WTC11 (cell line): Measurements from ENCODE around the gene KITLG. TPM values are rescaled to one million over a fixed set of nuclear protein-coding genes. Genes with fewer than 3 reads are reported as not detected.
"Not testable (repeated sequence)": the region's sequence is repeated elsewhere in the genome, so short reads cannot be mapped to it uniquely, and the experiment has no call there.

ENCODE experiments used
- ATAC-seq: fragments of 200-7000 bp; cut with Tn5 transposase; 2 replicates; pipeline ENCODE4 v1.10.0; 2021; ENCODE audit warnings: mild to moderate bottlenecking, moderate library complexity
- CTCF ChIA-PET: fragments of 300-600 bp; sonication (Branson Sonifier 250); formaldehyde crosslinking; loops from one replicate; lab custom pipeline; 2021; ENCODE audit warnings: antibody characterized with exemption; lab: Charles Lee
- POLR2A ChIA-PET: fragments of 350-600 bp; sonication (Branson Sonifier 250); formaldehyde crosslinking; loops from one replicate; lab custom pipeline; 2021; ENCODE audit warnings: antibody characterized with exemption; lab: Charles Lee
- DNase-seq: peaks from one replicate; pipeline ENCODE4 v3.0.0; 2021; ENCODE audit warnings: low spot score
- H3K27ac Mint-ChIP-seq: 2 replicates; pipeline ENCODE4 v1.8.0; 2021; ENCODE audit warnings: mixed read lengths
- H3K27me3 Mint-ChIP-seq: 2 replicates; pipeline ENCODE4 v1.8.0; 2021; ENCODE audit warnings: low read depth, mild to moderate bottlenecking, moderate library complexity, mixed read lengths
- H3K36me3 Mint-ChIP-seq: 2 replicates; pipeline ENCODE4 v1.8.0; 2021; ENCODE audit warnings: mixed read lengths
- H3K4me1 Mint-ChIP-seq: 2 replicates; pipeline ENCODE4 v1.8.0; 2022; ENCODE audit warnings: mixed read lengths
- H3K4me3 Mint-ChIP-seq: 2 replicates; pipeline ENCODE4 v1.8.0; 2021; ENCODE audit warnings: mild to moderate bottlenecking, moderate library complexity, mixed read lengths
- H3K9me3 Mint-ChIP-seq: 2 replicates; pipeline ENCODE4 v1.8.0; 2021; ENCODE audit warnings: mixed read lengths
- CREM ChIP-seq: sonication (generic); formaldehyde crosslinking; IDR thresholded peaks from 2 replicates; pipeline ENCODE4 v1.8.1; 2022; ENCODE audit warnings: mild to moderate bottlenecking, missing genetic modification reagents, moderate library complexity
- FOXK1 ChIP-seq: sonication (generic); formaldehyde crosslinking; IDR thresholded peaks from 2 replicates; pipeline ENCODE4 v1.8.0; 2022; ENCODE audit warnings: mild to moderate bottlenecking, moderate library complexity, missing genetic modification reagents
- FOXP1 ChIP-seq: sonication (generic); formaldehyde crosslinking; IDR thresholded peaks from 2 replicates; pipeline ENCODE4 v1.8.0; 2022; ENCODE audit warnings: missing genetic modification reagents, mild to moderate bottlenecking, moderate library complexity, borderline replicate concordance
- GRHL2 ChIP-seq: fragments of 250-450 bp; sonication (Bioruptor Pico); IDR thresholded peaks from 2 replicates; pipeline ENCODE4 v1.8.0; 2022; ENCODE audit warnings: mild to moderate bottlenecking, moderate library complexity; ENCODE audit not compliant: insufficient replicate concordance, severe bottlenecking
- HMGA2 ChIP-seq: fragments of 250-450 bp; sonication (Bioruptor Pico); IDR thresholded peaks from 2 replicates; pipeline ENCODE4 v1.4.0; 2021; ENCODE audit warnings: mild to moderate bottlenecking, moderate library complexity
- NFATC4 ChIP-seq: fragments of 250-450 bp; sonication (Bioruptor Pico); IDR thresholded peaks from 2 replicates; pipeline ENCODE4 v1.9.0; 2021; ENCODE audit warnings: mild to moderate bottlenecking
- NFYB ChIP-seq: sonication (generic); formaldehyde crosslinking; conservative IDR thresholded peaks from 2 replicates; pipeline ENCODE4 v1.8.0; 2022; ENCODE audit warnings: low read depth, missing genetic modification reagents
- RORB ChIP-seq: fragments of 250-450 bp; sonication (Bioruptor Pico); IDR thresholded peaks from 2 replicates; pipeline ENCODE4 v1.9.0; 2021; ENCODE audit warnings: mild to moderate bottlenecking
- SMAD4 ChIP-seq: sonication (generic); formaldehyde crosslinking; IDR thresholded peaks from 2 replicates; pipeline ENCODE4 v1.8.0; 2022; ENCODE audit warnings: mild to moderate bottlenecking, missing genetic modification reagents
- ZNF396 ChIP-seq: fragments of 250-450 bp; sonication (Bioruptor Pico); IDR thresholded peaks from 2 replicates; pipeline ENCODE4 v1.8.0; 2021; ENCODE audit warnings: mild to moderate bottlenecking, moderate library complexity, borderline replicate concordance
- total RNA-seq: library from RNA; stranded (reverse); gene quantifications from 3 replicates; pipeline ENCODE4 v1.2.3, GENCODE V29; 2021
- TF ChIP-seq, protein P1 (sequence below): sonication (generic); formaldehyde crosslinking; IDR thresholded peaks from 2 replicates; pipeline ENCODE4 v1.8.1; 2023; ENCODE audit warnings: mild to moderate bottlenecking, missing genetic modification reagents
- TF ChIP-seq, protein P2 (sequence below): fragments of 250-450 bp; sonication (Bioruptor Pico); IDR thresholded peaks from 2 replicates; pipeline ENCODE4 v1.8.0; 2021; ENCODE audit warnings: mild to moderate bottlenecking
- TF ChIP-seq, protein P3 (sequence below): sonication (generic); formaldehyde crosslinking; IDR thresholded peaks from 2 replicates; pipeline ENCODE4 v1.8.1; 2022; ENCODE audit warnings: low read depth, mild to moderate bottlenecking, moderate library complexity, missing genetic modification reagents, borderline replicate concordance
- TF ChIP-seq, protein P4 (sequence below): sonication (generic); formaldehyde crosslinking; IDR thresholded peaks from 2 replicates; pipeline ENCODE4 v1.8.0; 2022; ENCODE audit warnings: mild to moderate bottlenecking, missing genetic modification reagents
- TF ChIP-seq, protein P5 (sequence below): sonication (generic); formaldehyde crosslinking; IDR thresholded peaks from 2 replicates; pipeline ENCODE4 v1.8.1; 2022; ENCODE audit warnings: mild to moderate bottlenecking, missing genetic modification reagents, moderate library complexity, borderline replicate concordance
- TF ChIP-seq, protein P6 (sequence below): fragments of 250-450 bp; sonication (Bioruptor Pico); IDR thresholded peaks from 2 replicates; pipeline ENCODE4 v2.1.2; 2022; ENCODE audit warnings: mild to moderate bottlenecking, moderate library complexity
- TF ChIP-seq, protein P7 (sequence below): fragments of 250-450 bp; sonication (Bioruptor Pico); IDR thresholded peaks from 2 replicates; pipeline ENCODE4 v1.9.0; 2021; ENCODE audit warnings: mild to moderate bottlenecking

Gene KITLG
- total RNA-seq, 1 experiment from 2014 or later = 12.5 TPM

DNA sequence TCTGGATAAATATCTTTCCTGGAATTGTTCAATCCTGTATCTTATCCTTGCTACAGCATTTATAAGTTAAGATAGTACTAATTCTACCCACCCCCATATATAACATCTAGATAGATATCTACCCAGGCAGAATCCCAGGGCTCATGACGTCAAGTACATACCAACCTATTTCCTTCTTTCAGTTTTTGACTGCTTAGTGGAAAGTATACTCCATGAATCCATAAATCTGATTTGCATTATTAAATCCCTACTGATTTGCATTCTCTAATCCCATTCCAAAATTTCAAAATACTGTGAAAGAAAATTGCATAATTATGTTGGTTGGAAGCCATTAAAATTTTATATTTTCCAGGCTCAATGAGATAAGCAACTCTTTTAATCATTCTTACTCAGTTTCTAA is 111.7 kb downstream of the KITLG start:
- ChIA-PET POLR2A (no interaction called here), CTCF (no interaction called here)
- ATAC-seq (no peak), DNase-seq (no peak)
- Mint-ChIP-seq H3K4me1 (peaks cover 14% of the 10 kb centered on the region), H3K27me3 (no peaks in the 10 kb centered on the region), H3K27ac (no peak overlapping the region), H3K9me3 (peaks cover 51% of the 10 kb centered on the region), H3K4me3 (no peak overlapping the region), H3K36me3 (peaks cover 46% of the 10 kb centered on the region)
- no peak for TF ChIP-seq CREM

DNA sequence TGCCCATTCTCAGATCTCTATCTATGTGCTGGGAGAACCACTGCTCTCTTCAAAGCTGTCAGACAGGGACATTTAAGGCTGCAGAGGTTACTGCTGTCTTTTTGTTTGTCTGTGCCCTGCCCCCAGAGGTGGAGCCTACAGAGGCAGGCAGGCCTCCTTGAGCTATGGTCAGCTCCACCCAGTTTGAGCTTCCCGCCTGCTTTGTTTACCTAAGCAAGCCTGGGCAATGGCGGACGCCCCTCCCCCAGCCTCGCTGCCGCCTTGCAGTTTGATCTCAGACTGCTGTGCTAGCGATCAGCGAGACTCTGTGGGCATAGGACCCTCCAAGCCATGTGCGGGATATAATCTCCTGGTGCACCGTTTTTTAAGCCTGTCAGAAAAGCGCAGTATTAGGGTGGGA is 113.6 kb downstream of the KITLG start:
- DNase-seq, CTCF ChIA-PET, POLR2A ChIA-PET, ATAC-seq, H3K4me3 Mint-ChIP-seq, H3K27me3 Mint-ChIP-seq, H3K27ac Mint-ChIP-seq, H3K4me1 Mint-ChIP-seq: not testable (repeated sequence)
- Mint-ChIP-seq H3K36me3 (peaks cover 46% of the 10 kb centered on the region), H3K9me3 (peaks cover 58% of the 10 kb centered on the region)

DNA sequence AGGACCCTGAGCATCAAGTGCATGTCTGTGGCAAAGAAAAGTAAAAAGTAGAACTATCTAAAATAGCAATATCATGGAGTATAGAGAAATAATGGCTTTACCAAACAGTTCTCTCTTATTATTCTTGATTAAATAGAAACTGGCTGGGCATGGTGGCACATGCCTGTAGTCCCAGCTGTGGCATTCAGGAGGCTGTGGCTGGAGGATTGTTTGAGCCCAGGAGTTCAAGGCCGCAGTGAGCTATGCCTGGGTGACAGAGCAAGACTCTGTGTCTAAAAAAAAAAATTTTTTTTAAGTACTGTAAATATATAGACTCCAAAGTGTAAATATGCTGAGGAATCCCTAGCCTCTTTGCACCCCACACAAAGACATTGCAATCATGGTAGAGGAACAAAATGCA is 121.9 kb downstream of the KITLG start:
- no peak for TF ChIP-seq NFATC4 (CRISPR knock-in tag)
- no peak for TF ChIP-seq SMAD4 (CRISPR knock-in tag)
- TF ChIP-seq GRHL2 = no peak
- TF ChIP-seq, protein P1, sequence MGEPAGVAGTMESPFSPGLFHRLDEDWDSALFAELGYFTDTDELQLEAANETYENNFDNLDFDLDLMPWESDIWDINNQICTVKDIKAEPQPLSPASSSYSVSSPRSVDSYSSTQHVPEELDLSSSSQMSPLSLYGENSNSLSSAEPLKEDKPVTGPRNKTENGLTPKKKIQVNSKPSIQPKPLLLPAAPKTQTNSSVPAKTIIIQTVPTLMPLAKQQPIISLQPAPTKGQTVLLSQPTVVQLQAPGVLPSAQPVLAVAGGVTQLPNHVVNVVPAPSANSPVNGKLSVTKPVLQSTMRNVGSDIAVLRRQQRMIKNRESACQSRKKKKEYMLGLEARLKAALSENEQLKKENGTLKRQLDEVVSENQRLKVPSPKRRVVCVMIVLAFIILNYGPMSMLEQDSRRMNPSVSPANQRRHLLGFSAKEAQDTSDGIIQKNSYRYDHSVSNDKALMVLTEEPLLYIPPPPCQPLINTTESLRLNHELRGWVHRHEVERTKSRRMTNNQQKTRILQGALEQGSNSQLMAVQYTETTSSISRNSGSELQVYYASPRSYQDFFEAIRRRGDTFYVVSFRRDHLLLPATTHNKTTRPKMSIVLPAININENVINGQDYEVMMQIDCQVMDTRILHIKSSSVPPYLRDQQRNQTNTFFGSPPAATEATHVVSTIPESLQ (CRISPR knock-in tag) = no peak
- ChIA-PET POLR2A (no interaction called here), CTCF (no interaction called here)
- no peak for ATAC-seq
- Mint-ChIP-seq H3K36me3 (no peaks in the 10 kb centered on the region), H3K27ac (no peak overlapping the region), H3K4me3 (no peak overlapping the region), H3K9me3 (peaks cover 19% of the 10 kb centered on the region), H3K27me3 (no peaks in the 10 kb centered on the region), H3K4me1 (no peaks in the 10 kb centered on the region)
- DNase-seq = no peak

DNA sequence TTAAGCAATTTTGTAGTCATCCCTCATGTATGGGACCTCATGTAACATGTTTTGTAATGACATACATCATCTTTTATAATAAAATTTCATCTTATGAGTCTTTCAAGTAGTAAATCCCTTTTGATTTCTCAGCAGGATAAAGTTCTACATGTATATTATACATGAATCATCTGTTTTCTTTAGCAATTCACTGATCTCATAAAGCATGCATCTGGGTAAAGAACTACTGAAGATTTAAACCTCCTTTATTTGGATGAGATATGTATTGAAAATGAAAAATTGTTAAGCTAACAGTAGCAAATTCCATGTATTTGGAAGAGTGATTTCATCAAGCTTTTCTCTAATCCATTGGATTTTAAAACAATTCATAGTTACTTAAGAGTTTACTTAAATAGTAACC is 126.9 kb downstream of the KITLG start:
- no peak for TF ChIP-seq HMGA2
- no peak for TF ChIP-seq FOXP1
- TF ChIP-seq FOXK1 (CRISPR knock-in tag) = no peak
- TF ChIP-seq, protein P2, sequence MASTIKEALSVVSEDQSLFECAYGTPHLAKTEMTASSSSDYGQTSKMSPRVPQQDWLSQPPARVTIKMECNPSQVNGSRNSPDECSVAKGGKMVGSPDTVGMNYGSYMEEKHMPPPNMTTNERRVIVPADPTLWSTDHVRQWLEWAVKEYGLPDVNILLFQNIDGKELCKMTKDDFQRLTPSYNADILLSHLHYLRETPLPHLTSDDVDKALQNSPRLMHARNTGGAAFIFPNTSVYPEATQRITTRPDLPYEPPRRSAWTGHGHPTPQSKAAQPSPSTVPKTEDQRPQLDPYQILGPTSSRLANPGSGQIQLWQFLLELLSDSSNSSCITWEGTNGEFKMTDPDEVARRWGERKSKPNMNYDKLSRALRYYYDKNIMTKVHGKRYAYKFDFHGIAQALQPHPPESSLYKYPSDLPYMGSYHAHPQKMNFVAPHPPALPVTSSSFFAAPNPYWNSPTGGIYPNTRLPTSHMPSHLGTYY (CRISPR knock-in tag) = no peak
- TF ChIP-seq, protein P3, sequence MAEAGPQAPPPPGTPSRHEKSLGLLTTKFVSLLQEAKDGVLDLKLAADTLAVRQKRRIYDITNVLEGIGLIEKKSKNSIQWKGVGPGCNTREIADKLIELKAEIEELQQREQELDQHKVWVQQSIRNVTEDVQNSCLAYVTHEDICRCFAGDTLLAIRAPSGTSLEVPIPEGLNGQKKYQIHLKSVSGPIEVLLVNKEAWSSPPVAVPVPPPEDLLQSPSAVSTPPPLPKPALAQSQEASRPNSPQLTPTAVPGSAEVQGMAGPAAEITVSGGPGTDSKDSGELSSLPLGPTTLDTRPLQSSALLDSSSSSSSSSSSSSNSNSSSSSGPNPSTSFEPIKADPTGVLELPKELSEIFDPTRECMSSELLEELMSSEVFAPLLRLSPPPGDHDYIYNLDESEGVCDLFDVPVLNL (CRISPR knock-in tag) = no peak
- TF ChIP-seq, protein P4, sequence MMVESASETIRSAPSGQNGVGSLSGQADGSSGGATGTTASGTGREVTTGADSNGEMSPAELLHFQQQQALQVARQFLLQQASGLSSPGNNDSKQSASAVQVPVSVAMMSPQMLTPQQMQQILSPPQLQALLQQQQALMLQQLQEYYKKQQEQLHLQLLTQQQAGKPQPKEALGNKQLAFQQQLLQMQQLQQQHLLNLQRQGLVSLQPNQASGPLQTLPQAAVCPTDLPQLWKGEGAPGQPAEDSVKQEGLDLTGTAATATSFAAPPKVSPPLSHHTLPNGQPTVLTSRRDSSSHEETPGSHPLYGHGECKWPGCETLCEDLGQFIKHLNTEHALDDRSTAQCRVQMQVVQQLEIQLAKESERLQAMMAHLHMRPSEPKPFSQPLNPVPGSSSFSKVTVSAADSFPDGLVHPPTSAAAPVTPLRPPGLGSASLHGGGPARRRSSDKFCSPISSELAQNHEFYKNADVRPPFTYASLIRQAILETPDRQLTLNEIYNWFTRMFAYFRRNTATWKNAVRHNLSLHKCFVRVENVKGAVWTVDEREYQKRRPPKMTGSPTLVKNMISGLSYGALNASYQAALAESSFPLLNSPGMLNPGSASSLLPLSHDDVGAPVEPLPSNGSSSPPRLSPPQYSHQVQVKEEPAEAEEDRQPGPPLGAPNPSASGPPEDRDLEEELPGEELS (CRISPR knock-in tag) = no peak
- TF ChIP-seq RORB (CRISPR knock-in tag) = no peak
- no peak for TF ChIP-seq NFYB (CRISPR knock-in tag)
- TF ChIP-seq, protein P5, sequence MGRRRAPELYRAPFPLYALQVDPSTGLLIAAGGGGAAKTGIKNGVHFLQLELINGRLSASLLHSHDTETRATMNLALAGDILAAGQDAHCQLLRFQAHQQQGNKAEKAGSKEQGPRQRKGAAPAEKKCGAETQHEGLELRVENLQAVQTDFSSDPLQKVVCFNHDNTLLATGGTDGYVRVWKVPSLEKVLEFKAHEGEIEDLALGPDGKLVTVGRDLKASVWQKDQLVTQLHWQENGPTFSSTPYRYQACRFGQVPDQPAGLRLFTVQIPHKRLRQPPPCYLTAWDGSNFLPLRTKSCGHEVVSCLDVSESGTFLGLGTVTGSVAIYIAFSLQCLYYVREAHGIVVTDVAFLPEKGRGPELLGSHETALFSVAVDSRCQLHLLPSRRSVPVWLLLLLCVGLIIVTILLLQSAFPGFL (CRISPR knock-in tag) = no peak
- TF ChIP-seq, protein P6, sequence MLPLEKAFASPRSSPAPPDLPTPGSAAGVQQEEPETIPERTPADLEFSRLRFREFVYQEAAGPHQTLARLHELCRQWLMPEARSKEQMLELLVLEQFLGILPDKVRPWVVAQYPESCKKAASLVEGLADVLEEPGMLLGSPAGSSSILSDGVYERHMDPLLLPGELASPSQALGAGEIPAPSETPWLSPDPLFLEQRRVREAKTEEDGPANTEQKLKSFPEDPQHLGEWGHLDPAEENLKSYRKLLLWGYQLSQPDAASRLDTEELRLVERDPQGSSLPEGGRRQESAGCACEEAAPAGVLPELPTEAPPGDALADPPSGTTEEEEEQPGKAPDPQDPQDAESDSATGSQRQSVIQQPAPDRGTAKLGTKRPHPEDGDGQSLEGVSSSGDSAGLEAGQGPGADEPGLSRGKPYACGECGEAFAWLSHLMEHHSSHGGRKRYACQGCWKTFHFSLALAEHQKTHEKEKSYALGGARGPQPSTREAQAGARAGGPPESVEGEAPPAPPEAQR (CRISPR knock-in tag) = no peak
- no peak for TF ChIP-seq ZNF396 (CRISPR knock-in tag)
- TF ChIP-seq, protein P7, sequence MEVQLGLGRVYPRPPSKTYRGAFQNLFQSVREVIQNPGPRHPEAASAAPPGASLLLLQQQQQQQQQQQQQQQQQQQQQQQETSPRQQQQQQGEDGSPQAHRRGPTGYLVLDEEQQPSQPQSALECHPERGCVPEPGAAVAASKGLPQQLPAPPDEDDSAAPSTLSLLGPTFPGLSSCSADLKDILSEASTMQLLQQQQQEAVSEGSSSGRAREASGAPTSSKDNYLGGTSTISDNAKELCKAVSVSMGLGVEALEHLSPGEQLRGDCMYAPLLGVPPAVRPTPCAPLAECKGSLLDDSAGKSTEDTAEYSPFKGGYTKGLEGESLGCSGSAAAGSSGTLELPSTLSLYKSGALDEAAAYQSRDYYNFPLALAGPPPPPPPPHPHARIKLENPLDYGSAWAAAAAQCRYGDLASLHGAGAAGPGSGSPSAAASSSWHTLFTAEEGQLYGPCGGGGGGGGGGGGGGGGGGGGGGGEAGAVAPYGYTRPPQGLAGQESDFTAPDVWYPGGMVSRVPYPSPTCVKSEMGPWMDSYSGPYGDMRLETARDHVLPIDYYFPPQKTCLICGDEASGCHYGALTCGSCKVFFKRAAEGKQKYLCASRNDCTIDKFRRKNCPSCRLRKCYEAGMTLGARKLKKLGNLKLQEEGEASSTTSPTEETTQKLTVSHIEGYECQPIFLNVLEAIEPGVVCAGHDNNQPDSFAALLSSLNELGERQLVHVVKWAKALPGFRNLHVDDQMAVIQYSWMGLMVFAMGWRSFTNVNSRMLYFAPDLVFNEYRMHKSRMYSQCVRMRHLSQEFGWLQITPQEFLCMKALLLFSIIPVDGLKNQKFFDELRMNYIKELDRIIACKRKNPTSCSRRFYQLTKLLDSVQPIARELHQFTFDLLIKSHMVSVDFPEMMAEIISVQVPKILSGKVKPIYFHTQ (CRISPR knock-in tag) = no peak
- Mint-ChIP-seq H3K36me3 (no peaks in the 10 kb centered on the region), H3K27me3 (no peaks in the 10 kb centered on the region), H3K27ac (no peak overlapping the region), H3K4me3 (no peak overlapping the region), H3K4me1 (peaks cover 15% of the 10 kb centered on the region), H3K9me3 (0 out of 2 replicates have a peak, but pooled peaks cover 4% of the 10 kb centered on the region)
- POLR2A ChIA-PET = no interaction called here
- DNase-seq (no peak), ATAC-seq (no peak)
- CTCF ChIA-PET = no interaction called here
